Measurements from ENCODE around the gene SNAP25. TPM values are rescaled to one million over a fixed set of nuclear protein-coding genes. Genes with fewer than 3 reads are reported as not detected.

The SNAP25 gene
- total and polyA plus RNA-seq, 2 donors (not counting 1 experiment from before 2014, with no cell fraction given): 0.27 TPM; not detected in 1

GRCh38 chr20:10280018-10280908 is 61.6 kb downstream of the SNAP25 start:
- intact Hi-C loops (cut with micrococcal nuclease): no loop called here
- TF ChIP-seq EZH2 (IDR thresholded peaks at IDR 0.05; ENCODE audit: borderline replicate concordance, insufficient read depth, low read depth, low read length, poor library complexity, severe bottlenecking) (no peak), CTCF (IDR thresholded peaks at IDR 0.05) (no peak)
- Histone ChIP-seq H3K4me1 (ENCODE audit: control insufficient read depth in 2 of 2, insufficient read depth in 2 of 2, low read length in 2 of 2) (no peaks in the 10 kb centered on the region), H3K27ac (ENCODE audit: low read length in 2 of 2) (no peak overlapping the region), H2AFZ (ENCODE audit: insufficient read depth, low read depth, low read length, poor library complexity, severe bottlenecking) (no peak overlapping the region), H3K27me3 (replicated peaks in 1 of 4; ENCODE audit: control extremely low read depth in 1 of 4, control insufficient read depth in 3 of 4, insufficient read depth in 4 of 4, low read length in 3 of 4) (no peaks in the 10 kb centered on the region), H3K4me2 (replicated peaks; ENCODE audit: low read depth, low read length, poor library complexity, severe bottlenecking) (no peak overlapping the region), H3K79me2 (ENCODE audit: control insufficient read depth, insufficient read depth, low read length) (no peaks in the 10 kb centered on the region), H3K4me3 (ENCODE audit: control extremely low read depth in 1 of 5, extremely low read depth in 1 of 5, insufficient read depth in 1 of 5, low read depth in 2 of 5, low read length in 4 of 5) (no peak overlapping the region), H3K9ac (ENCODE audit: low read length) (no peak overlapping the region), H4K20me1 (ENCODE audit: control insufficient read depth, insufficient read depth, low read length, poor library complexity, severe bottlenecking) (no peaks in the 10 kb centered on the region), H3K36me3 (replicated peaks in 1 of 2; ENCODE audit: control extremely low read depth in 1 of 2, control insufficient read depth in 1 of 2, extremely low read depth in 1 of 2, insufficient read depth in 2 of 2, low read length in 1 of 2) (no peaks in the 10 kb centered on the region), H3K9me3 (ENCODE audit: control extremely low read depth in 1 of 3, control insufficient read depth in 2 of 3, insufficient read depth in 1 of 3, low read length in 2 of 3) (peaks cover 0 to 2% (median 0%) of the 10 kb centered on the region in 3 donors)
- ATAC-seq (ENCODE audit: low read depth) (no peak), DNase-seq (no peak)
- no peak overlapping the region for H3K4me3 Mint-ChIP-seq
- H3K27ac Mint-ChIP-seq: no peak overlapping the region
- H3K9me3 Mint-ChIP-seq (ENCODE audit: insufficient read depth): no peaks in the 10 kb centered on the region
- H3K27me3 Mint-ChIP-seq: peaks cover 10% of the 10 kb centered on the region
- CTCF ChIA-PET: no interaction called here
- H3K4me1 Mint-ChIP-seq: no peaks in the 10 kb centered on the region
- POLR2A ChIA-PET: no interaction called here
- 100% methylated on average over 1 of the region's 5 CpGs for WGBS (ENCODE audit: insufficient coverage)

GRCh38 chr20:10281911-10282310 is 63.3 kb downstream of the SNAP25 start:
- 75% methylated on average over 1 of the region's 2 CpGs for WGBS (ENCODE audit: insufficient coverage)
- H3K4me1 ChIP-seq (ENCODE audit: control insufficient read depth in 2 of 2, insufficient read depth in 2 of 2, low read length in 2 of 2): no peaks in the 10 kb centered on the region
- no peaks in the 10 kb centered on the region for H3K79me2 ChIP-seq (ENCODE audit: control insufficient read depth, insufficient read depth, low read length)
- H3K9ac ChIP-seq (ENCODE audit: low read length): no peak overlapping the region
- peaks cover 0 to 4% (median 0%) of the 10 kb centered on the region in 3 donors for H3K9me3 ChIP-seq (ENCODE audit: control extremely low read depth in 1 of 3, control insufficient read depth in 2 of 3, insufficient read depth in 1 of 3, low read length in 2 of 3)
- Mint-ChIP-seq H3K27me3 (peaks cover 13% of the 10 kb centered on the region), H3K4me1 (no peaks in the 10 kb centered on the region), H3K9me3 (ENCODE audit: insufficient read depth) (no peaks in the 10 kb centered on the region), H3K4me3 (no peak overlapping the region), H3K27ac (no peak overlapping the region)
- TF ChIP-seq CTCF (IDR thresholded peaks at IDR 0.05) (no peak), EZH2 (IDR thresholded peaks at IDR 0.05; ENCODE audit: borderline replicate concordance, insufficient read depth, low read depth, low read length, poor library complexity, severe bottlenecking) (no peak)
- intact Hi-C loops (cut with micrococcal nuclease): no loop called here
- no peaks in the 10 kb centered on the region for H4K20me1 ChIP-seq (ENCODE audit: control insufficient read depth, insufficient read depth, low read length, poor library complexity, severe bottlenecking)
- H2AFZ ChIP-seq (ENCODE audit: insufficient read depth, low read depth, low read length, poor library complexity, severe bottlenecking): no peak overlapping the region
- no peaks in the 10 kb centered on the region for H3K27me3 ChIP-seq (replicated peaks in 1 of 4; ENCODE audit: control extremely low read depth in 1 of 4, control insufficient read depth in 3 of 4, insufficient read depth in 4 of 4, low read length in 3 of 4)
- no peak overlapping the region for H3K4me3 ChIP-seq (ENCODE audit: control extremely low read depth in 1 of 5, extremely low read depth in 1 of 5, insufficient read depth in 1 of 5, low read depth in 2 of 5, low read length in 4 of 5)
- ATAC-seq (ENCODE audit: low read depth) (no peak), DNase-seq (no peak)
- ChIA-PET CTCF (no interaction called here), POLR2A (no interaction called here)
- H3K36me3 ChIP-seq (replicated peaks in 1 of 2; ENCODE audit: control extremely low read depth in 1 of 2, control insufficient read depth in 1 of 2, extremely low read depth in 1 of 2, insufficient read depth in 2 of 2, low read length in 1 of 2): no peaks in the 10 kb centered on the region
- no peak overlapping the region for H3K27ac ChIP-seq (ENCODE audit: low read length in 2 of 2)
- no peak overlapping the region for H3K4me2 ChIP-seq (replicated peaks; ENCODE audit: low read depth, low read length, poor library complexity, severe bottlenecking)

Measured in B cell (primary cell).